A549 (cell line): ENCODE data around the gene RPS2. TPM values are rescaled to one million over a fixed set of nuclear protein-coding genes. Genes with fewer than 3 reads are reported as not detected.

ENCODE experiments used
- ATAC-seq, 2 experiments: fragments of 200-7000 bp in 1 of 2; fragments of >200 bp in 1 of 2; cut with Nextera tagmentation in 1 of 2; cut with Tn5 transposase in 1 of 2; 3 replicates each; pipeline versions ENCODE4 v1.8.0 to v1.9.1; 2018 to 2020; ENCODE audit warnings: mild to moderate bottlenecking in 1 of 2, moderate library complexity in 1 of 2
- CTCF ChIA-PET: fragments of 300-600 bp; sonication (Branson Sonifier 250); formaldehyde crosslinking; extraction: SDS; loops from one replicate; lab custom pipeline; 2021; ENCODE audit warnings: antibody characterized with exemption, inconsistent platforms; lab: Yijun Ruan, JAX
- POLR2A ChIA-PET: fragments of 350-600 bp; formaldehyde crosslinking; extraction: SDS; loops from one replicate; lab custom pipeline; 2021; ENCODE audit warnings: antibody characterized with exemption, inconsistent platforms; lab: Yijun Ruan, JAX
- DNase-seq, 2 experiments: peaks; one replicate each; pipeline versions ENCODE4 v3.0.0 to v3.0.0-alpha.2; 2011 to 2016; ENCODE audit warnings: low read depth in 1 of 2, low spot score in 1 of 2
- FAIRE-seq: peaks from 2 replicates; lab custom pipeline; 2011; peaks lifted over from hg19 to GRCh38; lab: Jason Lieb, UNC
- H3K27ac ChIP-seq, 2 experiments: fragments of >200 bp; sonication (Bioruptor Twin); formaldehyde crosslinking; 3 replicates each; pipeline ENCODE4 v1.5.1; 2016 to 2017
- H3K4me1 ChIP-seq: fragments of >200 bp; sonication (Bioruptor Twin); formaldehyde crosslinking; 3 replicates; pipeline ENCODE4 v1.6.1; 2016
- H3K4me2 ChIP-seq: fragments of >200 bp; sonication (Bioruptor Twin); formaldehyde crosslinking; 3 replicates; pipeline ENCODE4 v1.6.1; 2016
- H3K4me3 ChIP-seq: fragments of >200 bp; sonication (Bioruptor Twin); formaldehyde crosslinking; 3 replicates; pipeline ENCODE4 v1.5.1; 2016
- H3K9me3 ChIP-seq: fragments of >200 bp; sonication (Bioruptor Twin); formaldehyde crosslinking; 3 replicates; pipeline ENCODE4 v1.6.1; 2016
- CBX8 ChIP-seq: fragments of 200-600 bp; sonication (generic); IDR thresholded peaks from 2 replicates; pipeline ENCODE4 v1.6.1; 2016
- EHF ChIP-seq: fragments of 250-450 bp; sonication (Bioruptor Pico); IDR thresholded peaks from 2 replicates; pipeline ENCODE4 v1.5.0; 2020; ENCODE audit warnings: mild to moderate bottlenecking
- HDAC2 ChIP-seq: fragments of 200-600 bp; sonication (generic); IDR thresholded peaks from 2 replicates; pipeline ENCODE4 v1.6.1; 2016
- HOXA7 ChIP-seq: fragments of 250-450 bp; sonication (Bioruptor Pico); IDR thresholded peaks from 2 replicates; pipeline ENCODE4 v1.5.0; 2020; ENCODE audit warnings: mild to moderate bottlenecking, moderate library complexity
- JUN ChIP-seq, 2 experiments: fragments of >200 bp; sonication (Bioruptor Twin); formaldehyde crosslinking; IDR thresholded peaks; 2 replicates in 1 of 2; 3 replicates in 1 of 2; pipeline ENCODE4 v1.6.1; 2016 to 2017
- MYC ChIP-seq: IDR thresholded peaks from 2 replicates; pipeline ENCODE4 v1.6.1; 2012; ENCODE audit warnings: mild to moderate bottlenecking, inconsistent platforms, low read length, improper control_type of control experiment, borderline replicate concordance
- NFE2L2 ChIP-seq: fragments of 150-350 bp; conservative IDR thresholded peaks from 2 replicates; pipeline ENCODE4 v1.6.1; 2014; ENCODE audit warnings: low read length
- POLR2AphosphoS2 ChIP-seq: conservative IDR thresholded peaks from 2 replicates; pipeline ENCODE4 v1.6.1; 2012; ENCODE audit warnings: low read length, improper control_type of control experiment, inconsistent platforms
- RAD21 ChIP-seq, 2 experiments: fragments of >200 bp in 1 of 2; sonication (Bioruptor Twin) in 1 of 2; formaldehyde crosslinking in 1 of 2; IDR thresholded peaks in 1 of 2; conservative IDR thresholded peaks in 1 of 2; 2 replicates in 1 of 2; 3 replicates in 1 of 2; pipeline ENCODE4 v1.6.1; 2012 to 2018; ENCODE audit warnings: inconsistent platforms in 1 of 2
- SMC3 ChIP-seq: fragments of >200 bp; sonication (Bioruptor Twin); formaldehyde crosslinking; IDR thresholded peaks from 3 replicates; pipeline ENCODE4 v1.6.1; 2018; ENCODE audit warnings: inconsistent platforms
- ZC3H11A ChIP-seq: fragments of 450-650 bp; IDR thresholded peaks from 2 replicates; pipeline ENCODE4 v1.6.1; 2014; ENCODE audit warnings: antibody characterized with exemption, mild to moderate bottlenecking
- ZNF302 ChIP-seq: fragments of 250-450 bp; sonication (Bioruptor Pico); IDR thresholded peaks from 2 replicates; pipeline ENCODE4 v1.9.0; 2021; ENCODE audit warnings: inconsistent platforms, mild to moderate bottlenecking, moderate library complexity
- WGBS: methylation state at CpG from one replicate; pipeline ENCODE4 v1.1.6; 2017; ENCODE audit errors: missing lambda C conversion rate; 5-methylcytosine and 5-hydroxymethylcytosine counted together
- polyA plus RNA-seq, 4 experiments: library from polyadenylated mRNA; depleted of rRNA in 3 of 4; stranded (reverse); fragments of >200 nt; fragmentation: RNase III in 1 of 4; extraction: RNeasy Plus Mini Kit Qiagen cat#74134 plus additional on column Dnase treatment in 1 of 4; gene quantifications; 2 replicates in 3 of 4; 3 replicates in 1 of 4; pipeline ENCODE4 v1.2.3, GENCODE V29; 2011 to 2017
- TF ChIP-seq, protein P1 (sequence below): fragments of >200 bp; sonication (Bioruptor Twin); formaldehyde crosslinking; IDR thresholded peaks from 3 replicates; pipeline ENCODE4 v1.5.1; 2016
- TF ChIP-seq, protein P2 (sequence below): fragments of 450-650 bp; IDR thresholded peaks from 2 replicates; pipeline ENCODE4 v1.6.1; 2014; ENCODE audit warnings: antibody characterized with exemption
- TF ChIP-seq, protein P3 (sequence below): fragments of >200 bp; sonication (Bioruptor Twin); formaldehyde crosslinking; IDR thresholded peaks from 2 replicates; pipeline ENCODE4 v1.6.1; 2016
- TF ChIP-seq, protein P4 (sequence below): fragments of 250-450 bp; sonication (Bioruptor Pico); IDR thresholded peaks from 2 replicates; pipeline ENCODE4 v1.5.0; 2021; ENCODE audit warnings: mild to moderate bottlenecking, moderate library complexity, borderline replicate concordance
- TF ChIP-seq, protein P5 (sequence below): IDR thresholded peaks from 2 replicates; pipeline ENCODE4 v1.6.1; 2012
- TF ChIP-seq, protein P6 (sequence below): fragments of 250-450 bp; sonication (Bioruptor Pico); IDR thresholded peaks from 2 replicates; pipeline ENCODE4 v1.5.0; 2020; ENCODE audit warnings: low read depth, mild to moderate bottlenecking, moderate library complexity

RPS2 gene
- polyA plus RNA-seq, 2 of the 4 experiments (the other 2 are of a cell fraction): 2,621 to 3,626 TPM

DNA sequence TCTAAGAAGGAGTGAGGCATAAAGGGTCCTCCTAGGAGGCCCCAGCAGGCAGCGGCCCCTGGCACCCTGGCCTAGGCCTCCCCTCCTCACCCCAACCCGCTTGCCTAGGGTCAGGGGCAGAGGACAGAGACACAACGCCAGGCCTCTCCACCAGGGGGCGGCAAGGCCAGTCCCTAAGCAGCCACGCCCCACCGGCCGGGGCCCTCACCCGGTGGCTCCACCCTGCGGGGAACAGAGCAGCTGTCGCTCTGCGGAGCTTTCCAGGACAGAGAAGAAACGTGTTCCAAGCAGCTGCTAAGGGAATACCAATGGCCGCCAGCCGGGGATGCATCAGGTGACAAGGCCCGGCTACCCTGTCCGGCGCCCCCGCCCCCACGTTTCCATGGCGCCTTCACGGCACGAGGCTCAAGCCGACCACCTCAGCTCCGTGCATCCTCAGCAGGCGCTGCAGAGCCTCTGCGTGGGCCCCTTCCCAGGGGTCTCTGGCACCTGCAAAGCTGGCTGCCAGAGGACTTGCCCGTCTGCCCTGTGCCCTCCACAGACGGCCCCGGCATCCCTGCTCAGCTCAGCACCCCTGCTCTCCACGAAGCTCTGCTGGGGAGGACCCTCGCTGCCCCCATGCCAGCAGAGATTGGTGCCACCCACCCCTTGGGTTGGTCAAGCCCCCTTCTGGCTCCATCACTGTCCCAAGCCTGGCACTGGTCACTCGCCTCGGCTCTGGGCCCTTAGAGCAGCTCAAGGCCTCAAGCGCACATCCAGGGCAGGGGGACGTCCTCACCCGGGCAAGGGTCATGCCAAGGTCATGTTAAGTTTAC is 39.4 kb upstream of the RPS2 start (continued):
- TF ChIP-seq, protein P1, sequence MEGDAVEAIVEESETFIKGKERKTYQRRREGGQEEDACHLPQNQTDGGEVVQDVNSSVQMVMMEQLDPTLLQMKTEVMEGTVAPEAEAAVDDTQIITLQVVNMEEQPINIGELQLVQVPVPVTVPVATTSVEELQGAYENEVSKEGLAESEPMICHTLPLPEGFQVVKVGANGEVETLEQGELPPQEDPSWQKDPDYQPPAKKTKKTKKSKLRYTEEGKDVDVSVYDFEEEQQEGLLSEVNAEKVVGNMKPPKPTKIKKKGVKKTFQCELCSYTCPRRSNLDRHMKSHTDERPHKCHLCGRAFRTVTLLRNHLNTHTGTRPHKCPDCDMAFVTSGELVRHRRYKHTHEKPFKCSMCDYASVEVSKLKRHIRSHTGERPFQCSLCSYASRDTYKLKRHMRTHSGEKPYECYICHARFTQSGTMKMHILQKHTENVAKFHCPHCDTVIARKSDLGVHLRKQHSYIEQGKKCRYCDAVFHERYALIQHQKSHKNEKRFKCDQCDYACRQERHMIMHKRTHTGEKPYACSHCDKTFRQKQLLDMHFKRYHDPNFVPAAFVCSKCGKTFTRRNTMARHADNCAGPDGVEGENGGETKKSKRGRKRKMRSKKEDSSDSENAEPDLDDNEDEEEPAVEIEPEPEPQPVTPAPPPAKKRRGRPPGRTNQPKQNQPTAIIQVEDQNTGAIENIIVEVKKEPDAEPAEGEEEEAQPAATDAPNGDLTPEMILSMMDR: peak; percentile 87
- TF ChIP-seq SMC3: peak; percentile 80
- TF ChIP-seq, protein P2, sequence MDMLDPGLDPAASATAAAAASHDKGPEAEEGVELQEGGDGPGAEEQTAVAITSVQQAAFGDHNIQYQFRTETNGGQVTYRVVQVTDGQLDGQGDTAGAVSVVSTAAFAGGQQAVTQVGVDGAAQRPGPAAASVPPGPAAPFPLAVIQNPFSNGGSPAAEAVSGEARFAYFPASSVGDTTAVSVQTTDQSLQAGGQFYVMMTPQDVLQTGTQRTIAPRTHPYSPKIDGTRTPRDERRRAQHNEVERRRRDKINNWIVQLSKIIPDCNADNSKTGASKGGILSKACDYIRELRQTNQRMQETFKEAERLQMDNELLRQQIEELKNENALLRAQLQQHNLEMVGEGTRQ: peak; percentile 65
- peak; percentile 52 to 64 for TF ChIP-seq RAD21 (conservative IDR thresholded peaks at IDR 0.05 in 1 of 2, IDR thresholded peaks at IDR 0.05 in 1 of 2)
- no peak for TF ChIP-seq ZC3H11A
- no peak for TF ChIP-seq CBX8
- TF ChIP-seq MYC: peak; percentile 81
- TF ChIP-seq, protein P3, sequence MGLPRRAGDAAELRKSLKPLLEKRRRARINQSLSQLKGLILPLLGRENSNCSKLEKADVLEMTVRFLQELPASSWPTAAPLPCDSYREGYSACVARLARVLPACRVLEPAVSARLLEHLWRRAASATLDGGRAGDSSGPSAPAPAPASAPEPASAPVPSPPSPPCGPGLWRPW: no peak

DNA sequence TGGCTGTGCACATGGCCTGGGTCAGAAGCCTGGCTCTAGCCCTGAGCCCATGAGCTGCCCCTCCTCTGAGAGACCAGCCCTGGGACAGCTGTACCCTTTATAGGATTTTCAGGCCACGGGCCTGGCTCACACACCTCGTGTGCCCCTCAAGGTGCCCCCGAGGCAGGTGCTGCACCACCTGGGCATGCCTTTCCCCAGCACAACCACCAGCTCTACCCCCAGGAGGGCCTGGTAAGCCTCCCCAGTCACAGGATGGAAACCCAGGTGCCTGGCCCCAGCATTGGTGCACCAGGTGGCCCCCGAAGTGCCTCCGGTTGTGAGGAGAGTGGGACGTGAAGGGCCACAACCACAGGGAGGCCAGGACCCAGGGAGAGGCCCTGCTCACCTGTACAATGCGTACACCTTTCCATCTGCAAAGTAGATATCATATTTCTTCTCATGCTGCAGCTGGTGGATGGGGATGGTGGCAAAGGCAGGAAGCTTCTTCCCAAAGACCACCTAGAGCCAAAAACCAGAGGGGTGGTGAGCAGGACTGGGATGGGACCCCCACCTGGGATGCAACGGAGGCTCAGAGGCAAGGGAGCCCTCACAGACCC is 38.7 kb upstream of the RPS2 start:
- FAIRE-seq (no peak), DNase-seq (no peak), ATAC-seq (no peak)
- CTCF ChIA-PET: interaction anchor here (0.5 to 11.3 kb wide), 39 partner anchors 10 to 186 kb away, joined by 3 to 196 read pairs (median 7); partner anchors contain the start of genes GFER, NOXO1, NPW and NTHL1
- no peak overlapping the region for H3K4me3 ChIP-seq
- WGBS: 62% methylated on average over 5 of the region's 8 CpGs
- POLR2A ChIA-PET: interaction anchor here (0.5 to 1.7 kb wide), 3 partner anchors 39 to 152 kb away, joined by 7 to 11 read pairs (median 11); partner anchors contain the start of genes RPS2 and TRAF7
- no peaks in the 10 kb centered on the region for H3K9me3 ChIP-seq
- peak overlapping the region; percentile 19; the same call in 1 of the 3 replicates for H3K4me2 ChIP-seq
- TF ChIP-seq, protein P4, sequence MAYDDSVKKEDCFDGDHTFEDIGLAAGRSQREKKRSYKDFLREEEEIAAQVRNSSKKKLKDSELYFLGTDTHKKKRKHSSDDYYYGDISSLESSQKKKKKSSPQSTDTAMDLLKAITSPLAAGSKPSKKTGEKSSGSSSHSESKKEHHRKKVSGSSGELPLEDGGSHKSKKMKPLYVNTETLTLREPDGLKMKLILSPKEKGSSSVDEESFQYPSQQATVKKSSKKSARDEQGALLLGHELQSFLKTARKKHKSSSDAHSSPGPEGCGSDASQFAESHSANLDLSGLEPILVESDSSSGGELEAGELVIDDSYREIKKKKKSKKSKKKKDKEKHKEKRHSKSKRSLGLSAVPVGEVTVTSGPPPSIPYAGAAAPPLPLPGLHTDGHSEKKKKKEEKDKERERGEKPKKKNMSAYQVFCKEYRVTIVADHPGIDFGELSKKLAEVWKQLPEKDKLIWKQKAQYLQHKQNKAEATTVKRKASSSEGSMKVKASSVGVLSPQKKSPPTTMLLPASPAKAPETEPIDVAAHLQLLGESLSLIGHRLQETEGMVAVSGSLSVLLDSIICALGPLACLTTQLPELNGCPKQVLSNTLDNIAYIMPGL: no peak
- TF ChIP-seq ZNF302: no peak
- TF ChIP-seq NFE2L2: no peak
- H3K4me1 ChIP-seq: peaks cover 53% of the 10 kb centered on the region
- H3K27ac ChIP-seq: peak overlapping the region in 1 of 2 experiments; percentile 71; a peak in 3 of 6 replicates

DNA sequence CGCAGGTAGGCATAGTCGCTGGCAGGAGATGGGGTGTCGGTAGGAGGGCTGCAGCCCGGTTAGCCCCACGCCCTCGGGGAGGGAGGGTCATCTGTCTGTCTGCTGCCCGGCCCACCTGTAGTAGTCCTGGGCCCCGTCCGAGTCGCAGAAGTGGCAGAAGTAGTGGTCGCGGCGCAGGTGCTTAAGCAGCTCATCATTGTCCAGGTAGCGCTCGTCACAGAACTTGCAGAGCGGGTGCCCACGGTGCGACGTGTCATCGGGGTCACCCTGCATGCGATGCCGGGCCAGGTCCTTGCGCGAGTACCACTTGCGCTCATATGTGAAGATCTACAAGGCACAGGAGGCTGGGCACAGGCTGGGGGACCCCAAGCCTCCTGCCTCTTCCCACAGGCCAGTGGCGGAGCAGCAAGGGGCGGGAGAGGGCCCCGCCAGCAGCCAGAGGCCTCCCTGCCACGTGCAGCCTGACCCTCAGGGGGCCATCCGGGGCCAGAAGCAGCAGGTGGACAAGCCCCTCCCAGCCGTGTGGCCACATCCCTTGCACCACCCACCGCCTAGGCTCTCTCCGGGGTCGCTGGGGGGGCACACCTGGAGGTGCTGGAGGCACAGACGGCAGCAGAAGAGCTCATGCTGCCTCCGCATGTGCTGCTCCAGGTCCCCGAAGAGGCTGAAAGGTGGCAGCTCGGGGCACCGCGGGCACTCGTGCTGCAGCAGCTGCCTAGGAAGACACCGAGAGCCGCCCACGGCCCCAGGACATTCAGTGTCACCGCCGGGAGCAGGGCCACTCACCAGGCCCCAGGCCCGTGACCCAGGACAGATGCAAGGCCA is 38.0 kb upstream of the RPS2 start:
- CTCF ChIA-PET: interaction anchor here (0.6 to 11.3 kb wide), 33 partner anchors 11 to 300 kb away, joined by 3 to 196 read pairs (median 9); partner anchors contain the start of genes GFER, NOXO1, NPW and NTHL1
- TF ChIP-seq, protein P5, sequence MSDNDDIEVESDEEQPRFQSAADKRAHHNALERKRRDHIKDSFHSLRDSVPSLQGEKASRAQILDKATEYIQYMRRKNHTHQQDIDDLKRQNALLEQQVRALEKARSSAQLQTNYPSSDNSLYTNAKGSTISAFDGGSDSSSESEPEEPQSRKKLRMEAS: no peak
- TF ChIP-seq HOXA7 (CRISPR knock-in tag): no peak
- TF ChIP-seq, protein P4: no peak
- no peak for TF ChIP-seq EHF (CRISPR knock-in tag)
- TF ChIP-seq, protein P3: no peak
- TF ChIP-seq JUN (IDR thresholded peaks at IDR 0.05): no peak
- TF ChIP-seq, protein P1: no peak
- TF ChIP-seq, protein P6, sequence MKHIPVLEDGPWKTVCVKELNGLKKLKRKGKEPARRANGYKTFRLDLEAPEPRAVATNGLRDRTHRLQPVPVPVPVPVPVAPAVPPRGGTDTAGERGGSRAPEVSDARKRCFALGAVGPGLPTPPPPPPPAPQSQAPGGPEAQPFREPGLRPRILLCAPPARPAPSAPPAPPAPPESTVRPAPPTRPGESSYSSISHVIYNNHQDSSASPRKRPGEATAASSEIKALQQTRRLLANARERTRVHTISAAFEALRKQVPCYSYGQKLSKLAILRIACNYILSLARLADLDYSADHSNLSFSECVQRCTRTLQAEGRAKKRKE (CRISPR knock-in tag): no peak
- TF ChIP-seq NFE2L2: no peak
- no peak for TF ChIP-seq HDAC2
- no peak for TF ChIP-seq POLR2AphosphoS2

More for the DNA sequence above, 38.0 kb upstream of the RPS2 start:
- H3K9me3 ChIP-seq: no peaks in the 10 kb centered on the region
- 94% methylated on average over 24 of the region's 47 CpGs for WGBS
- no peak for FAIRE-seq
- POLR2A ChIA-PET: interaction anchor here (0.5 kb wide), 1 partner anchor 75 kb away, joined by 7 read pairs; no protein-coding TSS in a partner anchor
- no peak overlapping the region; a peak in 1 of 6 replicates for H3K27ac ChIP-seq
- H3K4me2 ChIP-seq: no peak overlapping the region
- peaks cover 53% of the 10 kb centered on the region for H3K4me1 ChIP-seq
- no peak for ATAC-seq
- H3K4me3 ChIP-seq: no peak overlapping the region
- DNase-seq: no peak
